HG03139 (cell line): ENCODE measurements around the gene FAM180B.
"Not testable (repeated sequence)": the region's sequence is repeated elsewhere in the genome, so short reads cannot be mapped to it uniquely, and the experiment has no call there.

Experiments
- ATAC-seq: cut with Tn5 transposase; IDR thresholded peaks from one replicate; pipeline ENCODE4 v1.9.1; 2021; ENCODE audit not compliant: unreplicated experiment

FAM180B gene

DNA sequence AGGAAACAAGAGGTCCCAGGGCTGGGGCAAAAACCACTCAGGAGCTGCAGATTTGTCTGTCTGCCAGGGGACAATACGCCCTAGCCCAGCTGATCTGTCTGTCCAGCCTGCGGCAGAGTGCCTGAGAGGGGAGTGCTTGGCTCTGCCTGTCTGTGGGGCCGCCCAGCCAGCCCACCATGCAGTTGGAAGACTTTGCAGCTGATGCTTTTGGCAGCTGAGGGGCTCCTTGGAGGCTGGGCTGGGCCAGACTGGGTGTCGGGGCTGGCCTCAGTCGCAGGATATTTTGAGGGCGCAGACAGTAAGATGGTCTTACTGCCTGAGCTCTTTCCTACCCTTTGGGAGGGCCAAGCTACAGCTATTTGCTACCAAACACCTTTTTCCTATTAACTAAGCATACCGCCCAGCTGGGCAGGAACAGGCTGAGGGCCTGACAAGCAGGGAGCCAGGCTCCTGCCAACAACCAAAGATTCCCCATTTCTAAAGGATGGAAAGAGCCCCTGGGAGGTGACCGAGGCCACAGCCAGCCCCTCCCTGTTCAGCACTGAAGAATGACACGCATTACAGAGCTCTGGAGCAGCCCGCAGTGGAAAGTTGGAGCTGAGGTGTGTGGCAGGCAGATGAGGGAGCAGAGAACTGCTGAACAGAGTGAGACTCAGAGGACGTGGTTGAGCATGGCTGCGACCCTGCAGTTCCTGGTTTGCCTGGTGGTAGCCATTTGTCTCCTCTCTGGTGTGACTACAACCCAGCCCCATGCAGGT lies at the start of gene FAM180B:
Gene FAM180B, plus strand, starts transcription at position 581 of the 758 bp plus-strand sequence. Its CDS starts 91 bp downstream, at position 672.
- ATAC-seq: no peak

DNA sequence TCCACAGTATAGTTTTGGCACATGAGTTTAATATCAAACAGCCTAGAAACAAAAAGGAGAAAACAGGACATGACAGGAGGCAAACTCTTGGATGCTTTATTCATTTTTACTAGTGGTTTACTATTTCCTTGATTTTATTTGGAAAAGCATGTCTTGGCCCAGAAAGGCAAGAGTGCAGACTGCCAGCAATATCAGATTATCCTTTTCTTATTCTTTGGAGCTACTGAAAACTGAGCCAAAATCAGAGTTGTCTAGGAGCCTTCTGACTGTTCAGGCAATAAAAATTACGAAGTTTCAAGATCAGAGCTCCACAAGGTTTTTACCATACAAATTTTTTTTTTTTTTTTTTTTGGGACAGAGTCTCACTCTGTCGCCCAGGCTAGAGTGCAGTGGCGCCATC lies 49.6 kb upstream of the FAM180B start:
- no peak for ATAC-seq

DNA sequence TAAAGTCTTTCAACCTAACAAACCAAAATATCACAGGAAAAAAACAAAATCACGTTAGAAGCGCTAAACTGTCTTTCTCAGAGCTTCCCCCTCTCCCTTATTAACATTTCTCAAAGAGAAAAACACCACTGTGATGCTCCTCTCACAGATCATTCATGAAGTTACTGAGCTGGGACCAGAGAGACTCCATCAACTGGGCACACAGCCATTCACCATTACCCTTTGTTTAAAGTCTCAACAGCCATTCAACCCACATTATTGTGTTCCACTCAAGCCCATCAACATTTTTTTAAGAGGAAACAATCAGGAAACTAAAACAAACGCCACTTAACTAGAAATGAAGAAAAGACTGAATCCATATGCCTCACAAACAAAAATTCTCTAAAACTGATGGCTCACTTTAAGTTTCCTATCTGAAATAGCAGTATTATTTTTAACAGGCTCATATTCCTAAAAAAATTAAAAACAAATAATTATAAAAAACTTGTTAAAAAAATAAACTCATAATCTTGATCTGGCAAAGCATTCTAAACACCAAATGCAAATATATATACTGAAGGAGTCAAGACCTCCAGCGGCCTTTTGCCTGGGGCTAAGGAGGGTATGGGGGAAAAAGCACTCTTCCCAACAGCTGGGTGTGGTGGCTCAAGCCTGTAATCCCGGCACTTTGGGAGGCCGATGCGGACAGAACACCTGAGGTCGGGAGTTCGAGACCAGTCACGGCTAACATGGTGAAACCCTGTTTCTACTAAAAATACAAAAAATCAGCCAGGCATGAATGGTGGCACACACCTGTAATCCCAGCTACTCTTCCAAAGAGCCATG lies 47.5 kb upstream of the FAM180B start:
- no peak for ATAC-seq

DNA sequence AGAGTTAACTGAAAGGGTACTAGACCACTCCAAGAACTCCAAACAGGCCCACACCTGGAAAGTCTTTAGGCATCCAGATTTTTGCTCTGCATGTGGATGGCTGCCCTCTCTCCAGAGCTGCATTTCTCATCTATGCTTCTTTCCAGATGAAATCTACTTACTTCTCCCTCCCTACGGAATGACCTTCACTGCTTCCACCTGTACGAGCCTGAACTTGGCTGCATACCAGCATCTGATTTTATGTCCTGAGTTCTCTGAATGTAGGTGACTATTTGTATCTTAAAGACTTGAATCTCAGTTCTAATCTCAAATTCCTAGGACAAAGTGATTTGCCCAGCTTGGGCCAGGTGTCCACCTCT lies 46.8 kb upstream of the FAM180B start:
- ATAC-seq: no peak

- no peak for ATAC-seq
Observed at GRCh38 chr11:47541070-47541469, 45.4 kb upstream of the FAM180B start.

DNA sequence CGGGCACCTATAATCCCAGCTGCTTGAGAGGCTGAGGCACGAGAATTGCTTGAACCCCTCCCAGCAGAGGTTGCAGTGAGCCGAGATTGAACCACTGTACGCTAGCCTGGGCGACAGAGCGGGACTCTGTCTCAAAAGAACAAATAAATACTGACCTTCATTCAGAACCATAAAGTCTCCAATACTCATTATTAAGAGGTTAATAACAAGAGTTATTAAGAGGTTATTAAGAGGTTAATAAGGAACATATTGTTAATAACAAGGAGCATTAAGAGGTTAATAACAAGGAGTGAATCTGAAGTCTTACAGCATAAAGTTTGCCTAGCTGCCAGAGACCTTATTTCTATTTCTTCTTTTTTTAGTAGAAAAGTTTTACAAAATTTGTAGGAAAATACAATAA lies 41.2 kb upstream of the FAM180B start:
- no peak for ATAC-seq

DNA sequence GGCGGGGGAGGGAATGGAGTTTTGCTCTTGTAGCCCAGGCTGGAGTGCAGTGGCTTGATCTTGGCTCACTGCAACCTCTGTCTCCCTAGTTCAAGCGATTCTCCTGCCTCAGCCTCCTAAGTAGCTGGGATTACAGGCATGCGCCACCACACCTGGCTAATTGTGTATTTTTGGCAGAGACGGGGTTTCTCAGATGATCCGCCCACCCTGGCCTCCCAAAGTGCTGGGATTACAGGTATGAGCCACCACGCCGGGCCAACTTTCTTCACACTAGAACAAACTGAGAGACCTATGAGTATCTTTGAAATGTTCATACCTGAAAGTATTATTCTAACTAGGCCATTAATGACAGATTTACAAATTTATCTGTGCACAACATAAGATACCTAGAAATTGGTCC lies 40.2 kb upstream of the FAM180B start:
- ATAC-seq: not testable (repeated sequence)

GRCh38 chr11:47550288-47551047 lies 36.0 kb upstream of the FAM180B start:
- no peak for ATAC-seq

DNA sequence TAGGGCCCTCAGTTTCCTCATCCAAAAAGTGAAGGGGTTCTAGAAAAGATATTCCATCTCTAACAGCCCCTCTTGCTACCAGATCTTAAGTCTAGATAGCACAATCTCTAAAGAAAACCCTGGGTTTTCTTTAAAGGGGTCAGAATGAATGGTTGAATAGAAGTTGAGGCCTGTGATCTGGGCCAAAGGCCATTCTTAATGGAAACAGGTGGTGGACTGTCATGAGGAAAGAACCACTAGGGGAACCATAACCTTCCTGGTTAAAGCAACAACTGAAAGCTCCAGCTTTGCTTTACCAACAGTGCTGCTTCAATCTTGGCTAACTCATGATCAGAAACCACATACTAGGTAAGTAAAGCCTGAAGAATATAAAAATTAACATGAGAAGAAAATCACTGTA lies 35.4 kb upstream of the FAM180B start:
- no peak for ATAC-seq

DNA sequence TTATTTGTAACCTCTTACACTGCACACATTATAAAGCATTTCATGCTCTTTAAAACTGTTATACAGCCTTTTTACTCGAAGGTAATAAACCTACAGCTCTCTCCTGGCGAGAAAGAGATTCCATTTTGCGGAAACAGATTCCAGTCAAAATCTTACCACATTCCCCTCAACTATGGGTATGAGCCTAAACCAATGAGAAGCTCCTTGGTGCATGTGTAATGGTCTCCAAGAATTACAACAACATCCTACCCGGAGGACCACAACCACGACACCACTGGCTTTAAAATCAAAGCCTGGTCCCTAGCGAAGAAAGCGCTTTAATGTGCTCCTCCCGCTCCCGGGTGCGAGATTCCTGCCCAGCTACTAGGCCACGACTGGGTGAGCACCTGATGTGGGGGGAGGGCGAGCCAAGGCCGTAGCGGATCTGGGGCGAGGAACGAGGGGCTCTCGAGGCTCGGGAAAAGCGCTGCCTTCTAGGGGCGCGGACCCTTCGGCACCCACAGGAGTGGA lies 34.4 kb upstream of the FAM180B start:
- no peak for ATAC-seq

DNA sequence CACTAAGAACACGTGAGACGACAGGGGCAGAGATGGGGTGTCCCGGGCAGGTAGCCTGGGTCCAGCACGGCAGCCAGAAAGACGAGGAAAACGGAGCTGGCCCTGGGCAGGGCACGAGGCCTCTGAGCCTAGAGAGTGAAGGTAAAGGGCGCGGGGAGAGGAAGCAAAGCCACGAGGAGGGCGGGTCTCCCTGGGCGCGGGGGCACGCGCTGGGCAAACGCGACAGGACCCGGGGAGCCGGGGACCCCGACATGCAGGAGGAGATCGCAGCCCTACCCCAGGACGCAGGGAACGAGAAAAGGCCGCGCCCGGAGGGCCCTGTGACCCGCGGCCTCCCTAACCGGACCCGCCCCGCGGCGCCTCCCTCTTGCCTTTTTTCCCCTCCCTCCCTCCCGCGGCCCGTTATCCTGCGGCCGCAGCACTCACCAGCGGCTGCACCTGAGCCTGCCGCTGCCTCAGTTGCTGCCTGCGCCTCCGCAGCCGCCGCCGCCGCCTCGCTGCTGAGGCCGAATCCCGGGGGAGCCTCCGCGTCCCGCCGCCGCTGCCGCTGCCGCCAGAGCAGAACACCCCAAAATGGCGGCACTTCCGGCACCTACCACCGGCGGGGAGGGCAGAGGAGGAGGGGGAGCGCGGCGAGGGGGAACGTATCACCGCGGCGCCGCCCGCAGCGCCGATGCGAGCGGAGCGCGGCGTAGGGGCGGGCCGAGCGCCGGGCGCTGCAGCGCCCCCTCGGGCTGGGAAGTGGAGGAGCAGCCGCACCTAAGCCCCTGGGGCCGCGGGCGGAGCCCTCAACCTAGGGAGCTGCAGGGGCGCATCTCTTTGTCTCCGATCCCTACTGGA lies 33.7 kb upstream of the FAM180B start, which contains the start of gene CELF1:
Gene CELF1, minus strand, starts transcription at position 567 of the 840 bp plus-strand sequence. CDS start 53,609 bp downstream, outside the sequence.
- peak; percentile 90 for ATAC-seq

DNA sequence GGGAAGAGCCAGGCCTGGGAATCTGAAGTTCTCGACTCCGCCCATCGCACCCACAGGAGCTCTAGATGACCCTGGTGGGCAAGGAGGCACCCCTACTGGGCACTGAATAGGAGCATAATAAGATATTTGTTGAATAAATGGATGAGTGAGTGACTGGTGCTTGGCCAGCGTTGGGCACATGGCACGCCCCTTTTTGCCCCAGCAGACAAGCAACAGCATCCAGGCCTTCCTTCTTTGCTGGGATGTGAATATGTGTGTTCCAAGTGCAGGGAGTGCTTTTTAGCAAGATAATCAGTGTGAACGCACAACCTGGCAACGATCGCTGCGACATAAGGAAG lies 33.1 kb upstream of the FAM180B start:
- peak; percentile 14 for ATAC-seq

DNA sequence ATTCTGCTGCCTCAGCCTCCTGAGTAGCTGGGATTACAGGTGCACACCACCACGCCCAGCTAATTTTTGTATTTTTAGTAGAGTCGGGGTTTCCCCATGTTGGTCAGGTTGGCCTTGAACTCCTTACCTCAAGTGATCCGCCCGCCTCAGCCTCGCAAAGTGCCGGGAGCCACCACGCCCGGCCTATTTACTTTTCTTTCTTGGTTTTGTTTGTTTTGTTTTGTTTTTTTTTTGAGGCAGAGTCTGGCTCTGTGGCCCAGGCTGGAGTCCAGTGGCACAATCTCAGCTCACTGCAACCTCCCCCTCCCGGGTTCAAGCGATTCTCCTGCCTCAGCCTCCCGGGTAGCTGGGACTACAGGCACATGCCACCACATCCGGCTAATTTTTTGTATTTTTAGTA lies 29.5 kb upstream of the FAM180B start:
- ATAC-seq: not testable (repeated sequence)

DNA sequence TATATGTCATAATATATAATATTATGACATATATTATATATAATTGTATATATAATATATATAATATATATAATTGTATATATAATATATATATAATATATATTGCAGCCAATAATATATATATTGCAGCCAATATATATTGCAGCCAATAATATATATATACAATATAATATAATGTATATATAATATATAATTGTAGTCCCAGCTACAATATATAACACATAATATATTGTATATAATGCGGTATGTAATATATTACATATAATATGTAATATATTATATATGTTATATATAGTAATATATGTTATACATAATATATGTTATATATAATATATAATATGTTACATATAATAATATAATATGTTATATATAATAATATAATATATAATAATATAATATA lies 27.8 kb upstream of the FAM180B start:
- no peak for ATAC-seq

GRCh38 chr11:47560426-47560825 lies 26.1 kb upstream of the FAM180B start:
- ATAC-seq: no peak

DNA sequence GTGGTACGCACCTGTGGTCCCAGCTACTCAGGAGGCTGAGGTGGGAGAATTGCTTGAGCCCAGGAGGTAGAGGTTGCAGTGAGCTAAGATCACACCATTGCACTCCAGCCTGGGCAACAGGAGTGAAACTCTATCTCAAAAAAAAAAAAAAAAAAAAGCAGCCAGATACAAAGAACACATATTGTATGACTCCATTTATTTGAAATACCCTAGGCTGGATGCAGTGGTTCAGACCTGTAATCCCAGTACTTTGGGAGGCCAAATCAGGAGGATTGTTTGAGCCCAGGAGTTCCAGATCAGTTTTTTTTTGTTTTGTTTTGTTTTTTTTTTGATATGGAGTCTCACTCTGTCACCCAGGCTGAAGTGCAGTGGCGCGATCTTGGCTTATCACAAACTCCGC lies 24.1 kb upstream of the FAM180B start:
- not testable (repeated sequence) for ATAC-seq

DNA sequence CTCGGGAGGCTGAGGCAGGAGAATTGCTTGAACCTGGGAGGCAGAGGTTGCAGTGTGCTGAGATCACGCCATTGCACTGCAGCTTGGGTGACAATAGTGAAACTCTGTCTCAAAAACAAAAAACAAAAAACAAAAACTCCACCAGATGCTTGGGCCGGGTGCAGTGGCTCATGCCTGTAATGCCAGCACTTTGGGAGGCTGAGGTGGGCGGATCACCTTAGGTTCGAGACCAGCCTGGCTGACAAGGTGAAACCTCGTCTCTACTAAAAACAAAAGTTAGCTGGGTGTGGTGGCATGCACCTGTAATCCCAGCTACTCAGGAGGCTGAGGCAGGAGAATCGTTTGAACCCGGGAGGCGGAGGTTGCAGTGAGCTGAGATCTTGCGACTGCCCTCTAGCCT lies 22.1 kb upstream of the FAM180B start:
- ATAC-seq: not testable (repeated sequence)

DNA sequence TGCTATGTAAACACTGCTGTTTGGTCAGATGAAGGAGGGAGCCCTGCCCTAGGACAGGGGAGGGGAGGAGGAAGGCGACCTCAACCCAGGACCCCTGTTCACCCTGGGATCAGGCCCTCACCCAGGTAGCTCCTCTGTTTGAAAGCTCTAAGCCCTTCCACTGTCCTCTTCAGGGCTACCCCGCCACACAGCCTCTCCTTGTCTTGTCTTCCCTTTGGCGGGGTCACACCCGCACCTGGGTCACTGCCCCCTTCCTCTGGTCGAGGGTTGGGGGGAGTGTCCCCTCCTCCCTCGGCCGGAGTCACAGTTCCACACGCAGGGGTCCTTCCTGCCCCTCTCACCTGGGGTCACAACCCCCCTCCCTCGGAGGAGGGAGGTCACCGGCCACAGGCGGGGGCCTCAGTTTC lies 21.5 kb upstream of the FAM180B start:
- peak; percentile 22 for ATAC-seq

- peak; percentile 79 for ATAC-seq
Observed at GRCh38 chr11:47565340-47566148, 20.9 kb upstream of the FAM180B start, which contains the start of gene PTPMT1. Gene PTPMT1, plus strand, starts transcription at chr11:47565599. Its CDS starts 24 bp downstream, at chr11:47565623.
